Thyroid gland (tissue), 4 donors: ENCODE results near the gene FAM200C. TPM values are rescaled to one million over a fixed set of nuclear protein-coding genes. Genes with fewer than 3 reads are reported as not detected.

Experiments used
- DNase-seq, 2 donors: peaks; one replicate each; pipeline ENCODE4 v3.0.0-alpha.2; 2019
- H3K27ac ChIP-seq, 3 donors: fragments of 200-600 bp; sonication (generic); 1 replicate in 2 of 3; 2 replicates in 1 of 3; pipeline ENCODE4 v1.5.1; 2016 to 2019; ENCODE audit warnings: mild to moderate bottlenecking in 1 of 3, moderate library complexity in 1 of 3
- H3K27me3 ChIP-seq: fragments of 200-600 bp; sonication (generic); one replicate; pipeline ENCODE4 v1.5.1; 2019
- H3K36me3 ChIP-seq, 2 donors: fragments of 200-600 bp; sonication (generic); one replicate each; pipeline ENCODE4 v1.5.1; 2016 to 2019
- H3K4me1 ChIP-seq, 2 donors: fragments of 200-600 bp; sonication (generic); one replicate each; pipeline ENCODE4 v1.5.1; 2017 to 2019
- H3K4me3 ChIP-seq, 3 donors: fragments of 200-600 bp; sonication (generic); replicated peaks in 1 of 3; 1 replicate in 2 of 3; 2 replicates in 1 of 3; pipeline ENCODE4 v1.5.1; 2016; ENCODE audit warnings: mild to moderate bottlenecking in 1 of 3
- H3K9me3 ChIP-seq: fragments of 200-600 bp; sonication (generic); one replicate; pipeline ENCODE4 v1.5.1; 2017
- CTCF ChIP-seq, 6 experiments: fragments of 200-600 bp in 3 of 6; fragments of 450-650 bp in 3 of 6; sonication (generic) in 3 of 6; IDR thresholded peaks; one replicate each; pipeline ENCODE4 v1.5.1; 2016 to 2019; ENCODE audit warnings: antibody characterized with exemption in 6 of 6, mild to moderate bottlenecking in 2 of 6, inconsistent platforms in 1 of 6, moderate library complexity in 1 of 6
- POLR2A ChIP-seq, 2 donors: fragments of 450-650 bp; IDR thresholded peaks; one replicate each; pipeline ENCODE4 v1.6.1; 2017; ENCODE audit warnings: antibody characterized with exemption in 2 of 2, mild to moderate bottlenecking in 2 of 2, moderate library complexity in 1 of 2
- WGBS, 2 donors: methylation state at CpG; one replicate each; pipeline ENCODE4 v1.1.5; 2017; 5-methylcytosine and 5-hydroxymethylcytosine counted together
- intact Hi-C: fragments of 100-400 bp; cut with DNase I; formaldehyde crosslinking; loops from one replicate; pipeline ENCODE4 v1.15.1; 2023
- total RNA-seq, 4 donors: library from RNA; depleted of rRNA; stranded (reverse); fragments of >200 nt; gene quantifications; one replicate each; pipeline ENCODE4 v1.2.3, GENCODE V29; 2016

The FAM200C gene
- total RNA-seq, 4 donors from 2014 or later = 5.8 to 9.0 (median 7.2) TPM

DNA sequence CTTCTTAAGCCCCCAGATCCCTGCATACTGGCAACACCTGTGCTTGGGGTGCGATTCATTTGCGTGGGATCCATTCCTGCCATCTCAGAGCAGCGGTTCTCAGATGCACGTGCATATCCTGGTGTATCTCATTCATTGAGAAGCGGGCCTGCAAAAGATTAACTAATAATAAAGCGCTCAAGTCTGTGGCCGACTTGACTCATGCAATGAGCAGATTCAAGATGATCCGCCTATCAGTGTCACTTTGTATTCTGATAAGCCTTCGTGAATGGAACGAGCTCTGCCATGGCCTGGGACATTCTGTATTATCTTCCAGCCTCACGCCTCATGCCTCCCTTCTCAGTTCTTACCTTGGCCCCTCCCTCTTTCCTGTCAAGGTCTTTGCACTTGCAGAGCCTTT is 51.8 kb downstream of the FAM200C start:
- intact Hi-C loops = loop anchor here (5.0 kb wide), 1 partner anchor 326 kb away; no protein-coding TSS in a partner anchor
- TF ChIP-seq CTCF (IDR thresholded peaks at IDR 0.05) (no peak), POLR2A (IDR thresholded peaks at IDR 0.05) (no peak)
- no peak for DNase-seq
- WGBS, 2 donors = 91 to 93% methylated on average over 11 of the region's 11 CpGs
- Histone ChIP-seq H3K27me3 (no peaks in the 10 kb centered on the region), H3K36me3 (no peaks in the 10 kb centered on the region), H3K27ac (no peak overlapping the region), H3K4me3 (no peak overlapping the region), H3K4me1 (peaks cover 0 to 4% of the 10 kb centered on the region in 2 donors), H3K9me3 (no peaks in the 10 kb centered on the region)

GRCh38 chr5:160347448-160347847 is 52.4 kb downstream of the FAM200C start:
- H3K9me3 ChIP-seq = no peaks in the 10 kb centered on the region
- H3K36me3 ChIP-seq = no peaks in the 10 kb centered on the region
- 55 to 61% methylated on average over 6 of the region's 6 CpGs for WGBS, 2 donors
- H3K27me3 ChIP-seq = no peaks in the 10 kb centered on the region
- TF ChIP-seq POLR2A (IDR thresholded peaks at IDR 0.05) (no peak), CTCF (IDR thresholded peaks at IDR 0.05) (no peak)
- DNase-seq = no peak
- no peak overlapping the region for H3K27ac ChIP-seq
- peaks cover 0 to 4% of the 10 kb centered on the region in 2 donors for H3K4me1 ChIP-seq
- intact Hi-C loops = loop anchor here (2.0 to 5.0 kb wide), 2 partner anchors 149 to 325 kb away; no protein-coding TSS in a partner anchor
- no peak overlapping the region for H3K4me3 ChIP-seq

Other genes starting within 250 kb of the FAM200C start
- gene FABP6, start 170.5 kb downstream of the FAM200C start, total RNA-seq = not detected
- 10 to 100 TPM in 2 of 4 donors, 1 to 10 TPM in 2; 6.3 to 11.8 (median 10.0) TPM for gene CCNJL, start 87.5 kb downstream of the FAM200C start, total RNA-seq
- 1 to 10 TPM in 2 of 4 donors, not detected in 2; 1.1 TPM for gene C1QTNF2, start 29.4 kb downstream of the FAM200C start, total RNA-seq
- gene SLU7, start 19.0 kb upstream of the FAM200C start, total RNA-seq = 100 to 1,000 TPM in 2 of 4 donors, 10 to 100 TPM in 2; 70.1 to 122 (median 96.3) TPM
- 100 to 1,000 TPM in 1 of 4 donors, 10 to 100 TPM in 3; 42.6 to 165 (median 79.4) TPM for gene PTTG1, start 21.8 kb upstream of the FAM200C start, total RNA-seq